OCI-LY1 (cell line): ENCODE data around the gene IL18.

Source experiments
- H2AFZ ChIP-seq: fragments of 200-600 bp; sonication (generic), shearing (Covaris generic); 2 replicates; pipeline ENCODE4 v1.6.0; 2014; ENCODE audit warnings: antibody characterized with exemption, mild to moderate bottlenecking, low read length
- H3F3A ChIP-seq: fragments of 200-600 bp; sonication (generic), shearing (Covaris generic); 2 replicates; pipeline ENCODE4 v1.6.0; 2014; ENCODE audit warnings: mild to moderate bottlenecking, antibody characterized with exemption, low read length, moderate library complexity; ENCODE audit not compliant: insufficient read depth
- H3K27ac ChIP-seq: fragments of 200-600 bp; sonication (generic); 2 replicates; pipeline ENCODE4 v1.5.1; 2014; ENCODE audit warnings: low read length, mixed run types, mild to moderate bottlenecking, low read depth; ENCODE audit not compliant: poor library complexity, severe bottlenecking
- H3K27me3 ChIP-seq: fragments of 200-600 bp; sonication (generic); 2 replicates; pipeline ENCODE4 v1.6.0; 2014; ENCODE audit warnings: antibody characterized with exemption, mild to moderate bottlenecking, low read length, moderate library complexity; ENCODE audit not compliant: insufficient read depth
- H3K36me3 ChIP-seq: fragments of 200-600 bp; sonication (generic); 2 replicates; pipeline ENCODE4 v1.6.1; 2014; ENCODE audit warnings: mild to moderate bottlenecking, antibody characterized with exemption, low read length, moderate library complexity, mixed read lengths; ENCODE audit not compliant: insufficient read depth
- H3K4me1 ChIP-seq: fragments of 200-600 bp; sonication (generic); 2 replicates; pipeline ENCODE4 v1.5.1; 2014; ENCODE audit warnings: mild to moderate bottlenecking, low read length, moderate library complexity; ENCODE audit not compliant: insufficient read depth, severe bottlenecking
- H3K4me2 ChIP-seq: fragments of 200-600 bp; sonication (generic), shearing (Covaris generic); 2 replicates; pipeline ENCODE4 v1.6.1; 2014; ENCODE audit warnings: low read length
- H3K4me3 ChIP-seq: fragments of 200-600 bp; sonication (generic); 2 replicates; pipeline ENCODE4 v1.5.1; 2014; ENCODE audit warnings: low read length, low read depth, mild to moderate bottlenecking, mixed read lengths; ENCODE audit not compliant: poor library complexity, severe bottlenecking
- H3K79me2 ChIP-seq: fragments of 200-600 bp; shearing (Covaris generic); 2 replicates; pipeline ENCODE4 v1.6.1; 2016; ENCODE audit warnings: mixed run types, low read length, mixed read lengths; ENCODE audit not compliant: insufficient read depth
- H3K9ac ChIP-seq: fragments of 200-600 bp; sonication (generic), shearing (Covaris generic); 2 replicates; pipeline ENCODE4 v1.6.1; 2014; ENCODE audit warnings: mild to moderate bottlenecking, low read length, mixed read lengths
- H3K9me2 ChIP-seq: fragments of 200-600 bp; sonication (generic), shearing (Covaris generic); 2 replicates; pipeline ENCODE4 v1.6.1; 2014; ENCODE audit warnings: low read depth, mild to moderate bottlenecking, low read length, mixed read lengths
- H3K9me3 ChIP-seq: fragments of 200-600 bp; shearing (Covaris generic); 2 replicates; pipeline ENCODE4 v1.6.1; 2014; ENCODE audit warnings: low read length, mixed read lengths
- H4K20me1 ChIP-seq: fragments of 200-600 bp; sonication (generic), shearing (Covaris generic); 2 replicates; pipeline ENCODE4 v1.6.0; 2016; ENCODE audit warnings: mild to moderate bottlenecking, low read length; ENCODE audit not compliant: insufficient read depth
- CTCF ChIP-seq: fragments of 200-600 bp; sonication (generic), shearing (Covaris generic); IDR thresholded peaks from 2 replicates; pipeline ENCODE4 v1.5.1; 2017; ENCODE audit warnings: mild to moderate bottlenecking, antibody characterized with exemption, low read length, moderate library complexity, mixed read lengths
- EZH2 ChIP-seq: fragments of 200-600 bp; sonication (generic), shearing (Covaris generic); IDR thresholded peaks from 2 replicates; pipeline ENCODE4 v1.8.0; 2017; ENCODE audit warnings: borderline replicate concordance, mixed run types, mild to moderate bottlenecking, antibody characterized with exemption, low read length, moderate library complexity, mixed read lengths

IL18 gene

GRCh38 chr11:112163875-112164685 is at the start of gene IL18:
Gene IL18 (minus strand): TSS chr11:112164094. CDS start chr11:112155053, 9,041 bp downstream.
- no peak within 1 kb of the TSS for H2AFZ ChIP-seq
- no peaks in the 10 kb centered on the region for H3K79me2 ChIP-seq
- H3K27ac ChIP-seq = no peak within 1 kb of the TSS
- H3K36me3 ChIP-seq = no peaks in the 10 kb centered on the region
- no peak within 1 kb of the TSS for H3K9ac ChIP-seq
- no peaks in the 10 kb centered on the region for H4K20me1 ChIP-seq
- TF ChIP-seq EZH2 = no peak
- no peak for TF ChIP-seq CTCF
- no peak within 1 kb of the TSS for H3K4me3 ChIP-seq
- no peaks in the 10 kb centered on the region for H3K9me3 ChIP-seq
- no peaks in the 10 kb centered on the region for H3F3A ChIP-seq
- H3K27me3 ChIP-seq = no peaks in the 10 kb centered on the region
- H3K4me1 ChIP-seq = peaks cover 4% of the 10 kb centered on the region
- no peaks in the 10 kb centered on the region for H3K9me2 ChIP-seq
- no peak within 1 kb of the TSS for H3K4me2 ChIP-seq

- no peaks in the 10 kb centered on the region for H3K79me2 ChIP-seq
- no peak overlapping the region for H3K4me2 ChIP-seq
- H3F3A ChIP-seq = no peaks in the 10 kb centered on the region
- H2AFZ ChIP-seq = no peak overlapping the region
- H3K36me3 ChIP-seq = no peaks in the 10 kb centered on the region
- TF ChIP-seq CTCF (no peak), EZH2 (no peak)
- no peaks in the 10 kb centered on the region for H3K9me3 ChIP-seq
- H3K4me1 ChIP-seq = no peaks in the 10 kb centered on the region
- H3K27me3 ChIP-seq = 0 out of 2 replicates have a peak, but pooled peaks cover 5% of the 10 kb centered on the region
- no peaks in the 10 kb centered on the region for H4K20me1 ChIP-seq
- H3K9ac ChIP-seq = no peak overlapping the region
- no peak overlapping the region for H3K4me3 ChIP-seq
- H3K9me2 ChIP-seq = no peaks in the 10 kb centered on the region
- H3K27ac ChIP-seq = no peak overlapping the region
Observed at GRCh38 chr11:112212710-112213109, 48.8 kb upstream of the IL18 start.

- H2AFZ ChIP-seq = no peak overlapping the region
- H3K4me3 ChIP-seq = no peak overlapping the region
- H3K4me1 ChIP-seq = no peaks in the 10 kb centered on the region
- no peaks in the 10 kb centered on the region for H3K9me2 ChIP-seq
- no peaks in the 10 kb centered on the region for H3F3A ChIP-seq
- H3K79me2 ChIP-seq = no peaks in the 10 kb centered on the region
- no peak overlapping the region for H3K4me2 ChIP-seq
- no peak overlapping the region for H3K9ac ChIP-seq
- H3K27ac ChIP-seq = no peak overlapping the region
- 0 out of 2 replicates have a peak, but pooled peaks cover 5% of the 10 kb centered on the region for H3K27me3 ChIP-seq
- H3K9me3 ChIP-seq = no peaks in the 10 kb centered on the region
- TF ChIP-seq EZH2 (no peak), CTCF (no peak)
- H3K36me3 ChIP-seq = no peaks in the 10 kb centered on the region
- H4K20me1 ChIP-seq = no peaks in the 10 kb centered on the region
Observed at GRCh38 chr11:112212290-112212689, 48.4 kb upstream of the IL18 start.
